H7 (cell line): ENCODE data around the gene SLC1A3. TPM values are rescaled to one million over a fixed set of nuclear protein-coding genes. Genes with fewer than 3 reads are reported as not detected.
"Not testable (repeated sequence)": the region's sequence is repeated elsewhere in the genome, so short reads cannot be mapped to it uniquely, and the experiment has no call there.

Experiments
- DNase-seq: peaks from one replicate; pipeline ENCODE4 v3.0.0; 2012
- H3K27me3 ChIP-seq: 2 replicates; pipeline ENCODE4 v1.6.0; 2011; ENCODE audit warnings: mild to moderate bottlenecking, low read length; ENCODE audit not compliant: control insufficient read depth, insufficient read depth
- H3K36me3 ChIP-seq: replicated peaks from 2 replicates; pipeline ENCODE4 v1.5.1; 2011; ENCODE audit warnings: low read length; ENCODE audit not compliant: control insufficient read depth, insufficient read depth
- H3K4me3 ChIP-seq: 2 replicates; pipeline ENCODE4 v1.5.1; 2011; ENCODE audit warnings: low read depth, mild to moderate bottlenecking, control low read depth, low read length, moderate library complexity; ENCODE audit not compliant: insufficient read depth
- total RNA-seq: library from RNA; depleted of rRNA; stranded (reverse); fragments of >200 nt; shearing (Covaris generic); gene quantifications from 2 replicates; pipeline ENCODE4 v1.2.3, GENCODE V29; 2014

SLC1A3 gene
- total RNA-seq, 1 experiment from 2014 or later = 48.8 TPM

- no peak for DNase-seq
- Histone ChIP-seq H3K36me3 (no peaks in the 10 kb centered on the region; the same call in none of the 2 replicates), H3K4me3 (no peak overlapping the region), H3K27me3 (no peaks in the 10 kb centered on the region)
Measured at GRCh38 chr5:36631620-36632362, 25.4 kb downstream of the SLC1A3 start.

GRCh38 chr5:36632363-36632664 is 25.9 kb downstream of the SLC1A3 start:
- Histone ChIP-seq H3K4me3 (no peak overlapping the region), H3K27me3 (no peaks in the 10 kb centered on the region), H3K36me3 (no peaks in the 10 kb centered on the region; the same call in none of the 2 replicates)
- DNase-seq = no peak

GRCh38 chr5:36635721-36636390 is 29.4 kb downstream of the SLC1A3 start:
- Histone ChIP-seq H3K4me3 (no peak overlapping the region), H3K36me3 (no peaks in the 10 kb centered on the region; the same call in 1 of the 2 replicates), H3K27me3 (no peaks in the 10 kb centered on the region)
- DNase-seq = no peak

- H3K27me3 ChIP-seq = no peaks in the 10 kb centered on the region
- H3K4me3 ChIP-seq = no peak overlapping the region
- H3K36me3 ChIP-seq = no peaks in the 10 kb centered on the region
- no peak for DNase-seq
Measured at GRCh38 chr5:36637101-36637500, 30.7 kb downstream of the SLC1A3 start.

GRCh38 chr5:36637516-36637915 is 31.1 kb downstream of the SLC1A3 start:
- no peak for DNase-seq

GRCh38 chr5:36638056-36638455 is 31.6 kb downstream of the SLC1A3 start:
- Histone ChIP-seq H3K4me3 (no peak overlapping the region), H3K36me3 (no peaks in the 10 kb centered on the region), H3K27me3 (no peaks in the 10 kb centered on the region)
- DNase-seq = no peak

More at GRCh38 chr5:36637516-36637915, 31.1 kb downstream of the SLC1A3 start:
- no peak overlapping the region for H3K4me3 ChIP-seq
- no peaks in the 10 kb centered on the region for H3K27me3 ChIP-seq
- no peaks in the 10 kb centered on the region for H3K36me3 ChIP-seq

- H3K27me3 ChIP-seq = no peaks in the 10 kb centered on the region
- H3K4me3 ChIP-seq = no peak overlapping the region
- H3K36me3 ChIP-seq = no peaks in the 10 kb centered on the region
- DNase-seq = no peak
Measured at GRCh38 chr5:36640949-36641348, 34.5 kb downstream of the SLC1A3 start.

GRCh38 chr5:36641431-36641830 is 35.0 kb downstream of the SLC1A3 start:
- DNase-seq = no peak
- H3K4me3 ChIP-seq = no peak overlapping the region
- H3K36me3 ChIP-seq = no peaks in the 10 kb centered on the region
- H3K27me3 ChIP-seq = no peaks in the 10 kb centered on the region

GRCh38 chr5:36642089-36642488 is 35.7 kb downstream of the SLC1A3 start:
- DNase-seq = no peak
- H3K36me3 ChIP-seq = no peaks in the 10 kb centered on the region
- no peaks in the 10 kb centered on the region for H3K27me3 ChIP-seq
- no peak overlapping the region for H3K4me3 ChIP-seq

GRCh38 chr5:36643162-36643561 is 36.8 kb downstream of the SLC1A3 start:
- DNase-seq = no peak
- Histone ChIP-seq H3K36me3 (no peaks in the 10 kb centered on the region), H3K27me3 (no peaks in the 10 kb centered on the region), H3K4me3 (no peak overlapping the region)

GRCh38 chr5:36643841-36644240 is 37.4 kb downstream of the SLC1A3 start:
- H3K36me3 ChIP-seq, H3K4me3 ChIP-seq, DNase-seq, H3K27me3 ChIP-seq: not testable (repeated sequence)

GRCh38 chr5:36644727-36645126 is 38.3 kb downstream of the SLC1A3 start:
- Histone ChIP-seq H3K36me3 (no peaks in the 10 kb centered on the region), H3K27me3 (no peaks in the 10 kb centered on the region), H3K4me3 (no peak overlapping the region)
- no peak for DNase-seq

GRCh38 chr5:36646100-36646499 is 39.7 kb downstream of the SLC1A3 start:
- no peak for DNase-seq
- H3K27me3 ChIP-seq = no peaks in the 10 kb centered on the region
- no peaks in the 10 kb centered on the region for H3K36me3 ChIP-seq
- no peak overlapping the region for H3K4me3 ChIP-seq

- no peak for DNase-seq
- Histone ChIP-seq H3K27me3 (no peaks in the 10 kb centered on the region), H3K36me3 (no peaks in the 10 kb centered on the region), H3K4me3 (no peak overlapping the region)
Measured at GRCh38 chr5:36646507-36647023, 40.2 kb downstream of the SLC1A3 start.

- no peak overlapping the region for H3K4me3 ChIP-seq
- no peaks in the 10 kb centered on the region for H3K36me3 ChIP-seq
- DNase-seq = no peak
- H3K27me3 ChIP-seq = no peaks in the 10 kb centered on the region
Measured at GRCh38 chr5:36647046-36647445, 40.6 kb downstream of the SLC1A3 start.
